ENCODE measurements around the gene COA5.

DNA sequence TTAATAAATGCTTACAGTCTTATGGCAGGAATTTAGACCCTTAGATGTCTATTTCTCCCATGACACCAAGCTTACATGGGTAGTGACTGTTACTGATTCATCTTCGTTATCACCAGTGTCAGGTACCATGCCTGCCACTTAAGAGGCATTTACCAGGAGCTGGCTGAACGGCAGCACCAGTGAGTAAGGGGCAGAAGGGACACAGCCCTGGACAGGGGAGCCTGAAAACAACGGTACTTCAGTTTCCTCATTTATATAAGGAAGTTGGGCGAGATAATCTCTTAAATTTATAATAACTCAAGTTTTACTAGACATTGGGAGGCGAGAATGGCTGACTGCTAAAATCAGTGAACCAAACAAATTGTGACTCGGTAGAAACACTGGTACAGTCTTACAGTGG is 1.2 kb downstream of the COA5 start:
- no peak for TF ChIP-seq EZH2phosphoT487 (IDR thresholded peaks at IDR 0.05; ENCODE audit: low read depth)
- TF ChIP-seq, protein P1, sequence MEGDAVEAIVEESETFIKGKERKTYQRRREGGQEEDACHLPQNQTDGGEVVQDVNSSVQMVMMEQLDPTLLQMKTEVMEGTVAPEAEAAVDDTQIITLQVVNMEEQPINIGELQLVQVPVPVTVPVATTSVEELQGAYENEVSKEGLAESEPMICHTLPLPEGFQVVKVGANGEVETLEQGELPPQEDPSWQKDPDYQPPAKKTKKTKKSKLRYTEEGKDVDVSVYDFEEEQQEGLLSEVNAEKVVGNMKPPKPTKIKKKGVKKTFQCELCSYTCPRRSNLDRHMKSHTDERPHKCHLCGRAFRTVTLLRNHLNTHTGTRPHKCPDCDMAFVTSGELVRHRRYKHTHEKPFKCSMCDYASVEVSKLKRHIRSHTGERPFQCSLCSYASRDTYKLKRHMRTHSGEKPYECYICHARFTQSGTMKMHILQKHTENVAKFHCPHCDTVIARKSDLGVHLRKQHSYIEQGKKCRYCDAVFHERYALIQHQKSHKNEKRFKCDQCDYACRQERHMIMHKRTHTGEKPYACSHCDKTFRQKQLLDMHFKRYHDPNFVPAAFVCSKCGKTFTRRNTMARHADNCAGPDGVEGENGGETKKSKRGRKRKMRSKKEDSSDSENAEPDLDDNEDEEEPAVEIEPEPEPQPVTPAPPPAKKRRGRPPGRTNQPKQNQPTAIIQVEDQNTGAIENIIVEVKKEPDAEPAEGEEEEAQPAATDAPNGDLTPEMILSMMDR (IDR thresholded peaks at IDR 0.05; ENCODE audit: low read depth, low read length) = no peak

Data from OCI-LY3 (cell line).